GM18499 (cell line): ENCODE measurements around the gene CD55.
A peak's percentile ranks its signal among the peaks of the same experiment; 100 is the strongest.

Experiments used
- ATAC-seq: cut with Tn5 transposase; IDR thresholded peaks from one replicate; pipeline ENCODE4 v1.9.1; 2021; ENCODE audit warnings: moderate number of reproducible peaks; ENCODE audit not compliant: insufficient read depth, unreplicated experiment

The CD55 gene

DNA sequence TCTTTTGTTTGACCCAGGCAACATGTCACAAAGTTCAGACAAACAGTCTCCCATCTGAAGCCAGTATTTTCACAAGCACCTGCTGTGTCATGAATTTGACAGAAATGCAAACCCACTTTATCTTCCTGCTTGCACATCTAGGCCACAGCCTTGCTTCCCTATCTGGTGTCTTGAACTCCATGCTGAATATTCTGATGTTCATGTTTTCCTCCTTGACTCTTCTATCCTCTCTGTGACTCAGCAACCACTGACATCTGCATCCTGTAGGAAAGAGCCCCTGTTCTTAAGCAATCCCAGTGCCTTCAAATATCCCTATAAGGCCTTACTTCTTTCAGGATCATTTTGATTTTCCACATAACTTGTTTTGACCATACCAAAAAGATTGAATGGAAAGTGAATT, 6.5 kb downstream of the CD55 start:
- no peak for ATAC-seq

DNA sequence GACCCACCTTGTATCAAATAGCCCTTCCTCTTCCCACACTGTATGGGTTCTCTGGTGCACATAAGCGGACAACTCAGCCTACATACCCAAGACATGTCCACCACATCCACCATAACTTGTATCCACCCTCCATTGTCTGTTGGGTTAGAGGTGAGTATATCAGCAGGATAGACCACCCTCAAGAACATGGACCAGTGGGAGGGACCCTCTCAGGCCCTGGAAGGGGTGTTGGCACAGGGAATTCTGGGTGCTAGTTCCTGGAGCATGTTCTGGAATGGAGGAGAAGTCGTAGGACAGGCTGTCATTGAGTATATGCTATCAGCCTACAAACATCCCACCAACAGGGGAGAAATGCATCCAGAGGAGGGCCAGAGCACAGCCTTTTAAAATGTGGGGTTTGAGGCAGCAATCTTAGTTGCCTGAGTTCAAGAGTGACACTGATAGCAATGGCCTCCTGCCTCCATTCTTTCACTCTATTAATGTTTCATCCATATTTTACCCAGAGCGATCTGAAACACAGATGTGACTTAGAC, 7.5 kb downstream of the CD55 start:
- ATAC-seq = no peak

DNA sequence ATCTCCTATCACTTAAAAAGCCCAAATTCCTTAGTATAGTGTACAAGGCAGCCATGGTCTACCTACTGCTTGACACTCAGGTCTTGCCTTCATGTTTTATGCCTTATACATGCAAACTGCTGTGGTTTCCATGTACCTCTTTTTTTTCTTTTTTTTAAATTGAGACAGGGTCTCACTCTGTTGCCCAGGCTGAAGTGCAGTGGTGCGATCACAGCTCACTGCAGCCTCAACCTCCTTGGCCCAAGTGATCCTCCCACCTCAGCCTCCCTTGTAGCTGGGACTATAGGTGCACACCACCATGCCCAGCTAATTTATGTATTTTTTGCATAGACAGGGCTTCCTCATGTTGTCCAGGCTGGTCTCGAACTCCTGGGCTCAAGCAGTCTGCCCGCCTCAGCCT, 8.0 kb downstream of the CD55 start:
- ATAC-seq = no peak

DNA sequence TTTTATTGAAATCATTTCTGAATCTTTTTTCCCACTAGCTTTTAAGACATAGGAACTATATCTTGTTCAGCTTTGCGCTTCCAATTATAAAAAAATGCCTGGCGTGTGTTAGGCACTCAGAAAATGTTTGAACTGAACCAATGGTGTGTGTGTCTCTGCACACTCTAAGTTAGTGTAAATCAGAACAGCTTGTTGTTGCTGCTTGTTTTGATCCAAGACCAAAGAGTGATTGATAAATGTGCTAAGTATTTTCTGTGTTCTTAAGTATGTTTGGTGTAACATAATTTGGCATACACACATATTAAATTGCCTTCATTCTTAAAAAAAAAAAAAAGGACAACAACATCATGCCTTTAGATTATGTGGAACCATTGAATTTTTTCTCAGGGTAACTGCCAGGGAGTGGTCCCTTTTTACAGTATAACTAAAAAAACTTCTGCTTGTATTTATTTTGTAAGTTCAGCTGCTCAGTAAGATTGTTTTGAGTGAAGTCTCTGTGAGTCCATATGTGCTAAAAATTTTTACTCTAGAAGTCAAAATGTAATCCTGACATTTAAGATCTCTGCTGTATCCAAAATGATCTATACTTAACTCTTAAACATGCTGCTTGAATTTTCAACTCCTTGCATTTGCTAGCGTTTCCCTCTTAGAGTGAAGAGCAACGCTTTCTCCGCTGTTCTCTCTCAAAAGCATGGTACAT, 8.7 kb downstream of the CD55 start:
- ATAC-seq = no peak

DNA sequence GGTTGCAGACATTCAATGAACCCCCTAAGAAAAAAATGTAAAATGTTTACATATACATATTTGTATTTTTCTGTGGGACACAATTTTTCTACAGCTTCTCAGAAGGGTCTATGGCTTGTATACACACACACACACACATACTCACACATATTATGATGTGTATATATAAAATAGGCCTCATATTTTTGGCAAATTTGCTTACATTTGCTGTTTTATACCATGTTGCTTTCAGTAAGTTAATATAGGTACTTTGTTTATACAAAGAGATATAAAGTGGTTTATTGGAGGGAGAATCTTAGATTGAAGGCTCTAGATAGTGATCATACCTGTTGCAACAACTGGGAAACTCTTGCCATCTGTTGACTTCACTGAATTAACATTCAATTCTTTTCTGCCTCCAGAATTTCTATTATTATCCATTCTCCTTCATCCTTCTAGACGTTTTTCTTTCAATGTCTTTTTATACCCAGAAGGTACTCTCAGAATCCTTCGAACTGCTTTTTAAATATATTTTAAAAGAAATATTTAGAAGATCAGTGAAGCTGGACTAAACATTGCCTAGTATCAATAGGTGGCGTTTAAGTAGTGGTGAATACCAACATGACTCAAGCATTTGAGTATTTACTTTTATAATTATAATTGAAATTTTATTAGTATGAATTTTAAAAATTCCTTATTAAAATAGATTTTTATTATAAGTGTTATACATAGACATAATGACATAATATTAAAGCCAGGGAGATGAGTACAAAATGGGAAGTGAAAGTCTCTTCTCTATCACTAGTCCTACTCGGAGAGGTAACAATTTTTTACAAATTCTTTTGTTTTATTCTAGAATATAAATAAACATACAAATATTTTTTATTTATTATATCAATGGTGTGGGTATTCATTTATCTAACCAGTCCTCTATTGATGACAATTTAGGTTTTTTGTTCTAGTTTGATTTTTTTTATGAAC, 10.2 kb downstream of the CD55 start:
- no peak for ATAC-seq

DNA sequence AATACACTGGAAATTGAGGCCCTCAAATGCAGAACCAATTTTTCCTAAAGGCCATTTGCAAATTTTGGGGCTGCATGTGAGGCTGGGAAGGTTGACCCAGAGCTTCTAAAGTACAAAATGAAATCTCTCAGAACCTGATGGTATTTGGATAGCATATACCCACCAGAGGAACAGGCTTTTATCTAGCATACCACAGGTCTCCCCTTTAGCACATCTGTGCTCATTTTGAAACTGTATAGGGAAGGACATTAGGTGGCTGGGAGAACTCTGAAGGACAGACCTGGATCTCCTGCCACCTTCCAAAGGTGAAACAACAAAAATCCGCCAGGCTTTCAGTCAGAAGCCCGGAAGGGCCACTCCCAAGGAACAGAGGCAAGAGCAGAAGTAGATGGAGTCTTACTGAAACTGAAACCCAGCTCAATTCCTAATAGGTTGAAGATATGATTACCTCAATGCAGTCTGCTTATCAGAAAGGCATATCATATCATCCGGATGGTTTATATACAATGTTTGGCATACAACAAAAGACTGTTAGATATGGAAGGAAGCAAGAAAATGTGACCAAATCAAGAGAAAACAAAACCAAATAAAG, 11.6 kb downstream of the CD55 start:
- no peak for ATAC-seq

DNA sequence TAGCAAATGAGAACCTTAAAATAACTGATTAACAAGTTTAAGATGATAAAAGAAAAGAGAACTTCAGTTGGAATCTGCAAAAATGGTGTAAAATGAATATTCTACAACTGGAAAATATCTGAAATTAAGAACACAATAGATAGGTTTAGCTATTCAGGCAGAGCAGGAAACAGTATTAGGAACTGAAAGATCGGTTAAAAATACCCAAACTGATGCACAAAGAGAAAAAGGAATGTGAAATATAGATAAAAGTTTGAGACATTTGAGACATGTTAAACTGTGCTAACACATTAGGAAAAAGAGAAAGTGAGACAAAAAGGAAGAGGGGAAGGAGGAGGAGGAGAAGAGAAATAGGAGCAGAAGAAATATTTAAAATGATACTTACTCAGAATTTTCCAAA, 12.1 kb downstream of the CD55 start:
- no peak for ATAC-seq

DNA sequence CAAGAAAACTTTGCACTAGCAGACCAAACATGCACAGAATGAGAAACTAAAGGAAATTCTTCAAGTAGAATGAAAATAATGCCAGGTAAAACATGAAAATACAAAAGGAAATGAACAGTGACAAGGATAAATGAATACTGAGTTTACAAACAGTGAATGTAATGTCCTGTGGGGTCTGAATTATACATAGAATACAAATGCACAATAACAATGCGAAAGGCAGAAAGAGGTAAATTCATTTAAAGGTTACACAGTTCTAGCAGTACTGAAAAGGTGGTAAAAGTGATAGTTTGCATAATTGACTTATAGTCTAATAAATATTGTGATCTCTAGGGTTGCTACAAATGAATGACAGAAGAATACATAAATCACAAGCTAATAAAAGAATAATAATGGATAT, 12.9 kb downstream of the CD55 start:
- ATAC-seq = no peak

DNA sequence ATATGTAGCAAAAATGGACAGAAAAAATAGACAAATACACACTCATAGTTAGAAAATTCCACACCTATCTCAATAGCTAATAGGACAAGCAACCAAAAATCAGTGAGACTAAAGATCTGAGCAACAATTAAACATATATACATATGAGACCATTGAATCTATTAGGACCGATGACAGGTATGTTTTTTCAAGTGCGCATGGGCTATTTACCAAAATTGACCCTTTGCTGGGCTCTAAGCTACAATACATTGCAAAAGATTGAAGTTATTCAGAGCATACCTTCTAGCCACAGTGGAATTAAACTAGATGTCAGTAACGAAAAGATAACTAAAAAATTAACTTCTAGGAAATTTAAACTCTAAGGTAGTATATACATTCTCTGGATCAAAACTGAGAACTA, 13.7 kb downstream of the CD55 start:
- no peak for ATAC-seq

DNA sequence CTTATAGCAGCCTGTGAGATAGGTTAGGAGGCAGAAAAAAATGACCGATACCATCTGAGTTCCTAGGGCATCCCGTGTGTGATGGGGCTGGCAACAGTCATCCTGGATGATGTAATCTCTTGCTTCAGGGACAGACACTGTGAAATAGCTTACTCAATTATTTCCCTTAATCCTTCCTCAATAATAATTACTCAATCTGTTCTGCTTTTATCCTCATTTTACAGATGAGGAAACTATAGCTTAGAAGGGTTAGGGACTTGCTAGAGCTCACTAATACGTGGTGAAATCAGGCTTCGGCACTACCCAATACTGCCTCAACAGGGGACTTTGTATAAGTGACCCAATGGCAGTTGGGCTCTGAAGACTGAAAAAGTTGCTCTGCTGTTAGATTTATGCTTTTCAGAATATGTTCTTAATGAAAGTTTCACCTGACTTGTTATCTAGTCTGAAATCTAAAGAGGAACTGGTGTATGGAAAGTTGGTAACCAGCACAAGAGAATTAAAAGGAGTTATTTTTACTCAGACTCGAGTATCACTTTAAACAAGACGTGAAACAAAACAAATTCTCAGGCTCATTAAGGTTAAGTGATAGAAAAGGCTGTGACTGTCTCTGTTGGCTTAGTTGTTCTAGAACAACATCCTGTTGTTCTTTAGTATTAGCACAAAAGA, 14.4 kb downstream of the CD55 start:
- peak; percentile 41 for ATAC-seq

DNA sequence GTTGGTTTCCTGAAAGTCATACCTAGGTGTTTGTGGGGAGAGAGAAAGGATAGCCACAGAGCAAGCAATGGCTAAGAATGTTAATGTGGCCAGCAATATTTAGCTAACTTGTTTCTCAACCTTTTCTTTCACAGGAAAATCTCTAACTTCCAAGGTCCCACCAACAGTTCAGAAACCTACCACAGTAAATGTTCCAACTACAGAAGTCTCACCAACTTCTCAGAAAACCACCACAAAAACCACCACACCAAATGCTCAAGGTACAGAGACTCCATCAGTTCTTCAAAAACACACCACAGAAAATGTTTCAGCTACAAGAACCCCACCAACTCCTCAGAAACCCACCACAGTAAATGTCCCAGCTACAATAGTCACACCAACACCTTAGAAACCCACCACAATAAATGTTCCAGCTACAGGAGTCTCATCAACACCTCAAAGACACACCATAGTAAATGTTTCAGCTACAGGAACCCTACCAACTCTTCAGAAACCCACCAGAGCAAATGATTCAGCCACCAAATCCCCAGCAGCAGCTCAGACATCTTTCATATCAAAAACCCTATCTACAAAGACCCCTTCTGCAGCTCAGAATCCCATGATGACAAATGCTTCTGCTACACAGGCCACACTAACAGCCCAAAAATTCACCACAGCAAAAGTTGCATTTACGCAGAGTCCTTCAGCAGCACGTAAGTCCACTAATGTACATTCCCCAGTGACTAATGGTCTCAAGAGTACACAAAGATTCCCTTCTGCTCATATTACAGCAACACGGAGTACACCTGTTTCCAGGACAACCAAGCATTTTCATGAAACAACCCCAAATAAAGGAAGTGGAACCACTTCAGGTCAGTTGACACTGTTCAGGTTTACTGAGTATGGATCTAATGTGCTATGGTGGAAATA, 15.3 kb downstream of the CD55 start:
- ATAC-seq = peak; percentile 61

DNA sequence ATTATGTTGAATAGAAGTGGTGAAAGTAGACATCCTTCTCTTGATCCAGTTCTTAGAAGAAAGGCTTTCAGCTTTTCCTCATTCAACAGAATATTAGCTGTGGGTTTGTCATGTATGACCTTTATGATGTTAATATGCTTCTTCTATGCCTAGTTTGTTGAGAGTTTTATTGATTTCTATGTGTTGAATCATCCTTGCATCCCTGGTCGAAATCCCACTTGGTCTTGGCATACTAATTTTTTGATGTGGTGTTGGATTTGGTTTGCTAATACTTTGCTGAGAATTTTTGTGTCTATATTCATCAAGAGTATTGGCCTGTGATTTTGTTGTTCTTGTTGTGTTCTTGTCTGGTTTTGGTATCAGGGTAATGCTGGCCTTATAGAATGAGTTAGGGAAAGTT, 20.9 kb downstream of the CD55 start:
- ATAC-seq = no peak

DNA sequence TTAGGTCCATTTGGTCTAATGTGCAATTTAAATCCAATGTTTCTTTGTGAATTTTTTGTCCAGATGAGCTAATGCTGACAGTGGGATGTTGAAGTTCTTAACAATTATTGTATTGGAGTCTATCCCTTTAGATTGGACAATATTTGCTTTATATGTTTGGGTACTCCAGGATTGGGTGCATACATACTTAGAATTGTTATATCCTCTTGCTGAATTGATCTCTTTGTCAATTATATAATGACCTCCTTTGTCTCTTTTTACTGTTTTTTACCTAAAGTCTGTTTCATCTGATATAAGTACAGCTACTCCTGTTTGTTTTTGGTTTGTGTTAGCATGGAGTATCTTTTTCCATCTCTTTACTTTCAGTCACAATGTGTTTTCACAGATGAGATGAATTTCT, 22.2 kb downstream of the CD55 start:
- ATAC-seq = no peak

DNA sequence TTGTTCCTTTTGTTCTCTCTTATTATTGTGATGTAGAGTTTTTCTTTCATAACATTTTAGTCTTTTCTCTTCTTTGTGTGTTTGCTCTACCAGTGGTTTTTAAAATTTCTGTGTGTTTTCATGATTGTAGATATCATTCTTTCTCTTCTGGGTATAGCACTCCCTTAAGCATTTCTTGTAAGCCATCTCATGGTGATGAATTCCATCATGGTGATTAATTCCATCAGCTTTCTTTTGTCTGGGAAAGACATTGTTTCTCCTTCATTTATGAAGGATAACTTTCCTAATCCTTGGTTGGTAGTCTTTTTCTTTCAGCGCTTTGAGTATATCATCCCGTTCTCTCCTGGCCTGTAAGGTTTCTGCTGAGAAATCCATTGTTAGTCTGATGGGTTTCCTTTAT, 22.7 kb downstream of the CD55 start:
- no peak for ATAC-seq

DNA sequence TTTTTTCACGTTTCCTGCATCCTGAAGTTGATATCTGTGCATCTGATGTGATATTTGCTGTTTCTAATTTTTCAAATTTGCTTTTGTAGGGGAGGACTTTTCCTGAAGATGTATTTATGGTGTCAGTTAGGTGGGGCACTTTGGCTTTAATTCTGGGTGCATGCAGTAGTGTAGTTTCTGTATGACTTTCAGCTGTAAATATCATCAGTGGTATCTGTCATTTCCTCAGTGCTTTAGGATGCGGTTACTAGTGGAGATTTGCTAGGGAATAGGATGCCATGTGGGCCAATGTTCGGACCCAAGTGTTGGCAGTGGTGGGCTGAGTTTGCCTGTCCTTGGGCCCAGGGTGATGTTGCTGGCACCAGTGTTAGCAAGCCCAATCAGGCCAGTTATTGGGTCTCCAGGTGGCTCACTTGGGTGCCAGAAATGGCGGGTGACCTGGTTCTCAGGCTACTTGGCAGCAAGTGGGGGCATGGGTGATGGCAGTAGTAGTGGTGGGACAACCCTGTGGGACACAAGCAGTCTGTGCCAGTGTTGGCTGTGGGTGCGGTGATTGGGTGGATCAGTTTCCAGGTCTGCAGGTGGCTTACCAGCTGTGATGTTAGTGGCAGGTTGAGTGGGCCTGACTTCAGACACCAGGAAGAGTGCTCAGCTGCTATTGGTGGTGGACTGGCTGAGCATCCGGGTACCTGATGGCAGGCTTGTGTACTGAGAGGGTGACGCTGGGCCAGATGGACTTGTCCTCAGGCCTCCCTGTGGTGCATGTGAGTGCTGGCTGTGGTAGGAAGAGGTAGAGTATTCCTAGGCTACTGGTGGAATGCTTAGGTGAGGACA, 24.4 kb downstream of the CD55 start:
- ATAC-seq = no peak

DNA sequence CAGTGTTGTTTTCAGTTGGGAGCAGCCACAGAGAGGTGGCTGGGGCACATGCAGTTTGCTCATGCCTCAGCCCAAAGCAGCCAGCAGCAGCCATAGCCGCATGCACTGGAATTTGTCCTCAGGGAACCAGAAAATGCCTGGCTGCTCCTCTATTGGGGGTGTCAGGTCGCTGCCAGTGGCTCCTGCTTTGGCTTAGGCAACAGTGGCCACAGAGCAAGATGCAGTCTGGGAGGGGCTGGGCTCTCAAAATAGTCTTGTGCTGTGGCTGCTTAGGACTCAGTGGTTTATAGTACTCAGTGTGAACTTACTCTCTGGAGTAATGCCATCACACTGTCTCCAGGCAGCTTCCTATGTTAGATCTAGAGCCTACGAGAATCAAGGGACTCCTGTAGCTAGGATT, 25.0 kb downstream of the CD55 start:
- ATAC-seq = no peak

DNA sequence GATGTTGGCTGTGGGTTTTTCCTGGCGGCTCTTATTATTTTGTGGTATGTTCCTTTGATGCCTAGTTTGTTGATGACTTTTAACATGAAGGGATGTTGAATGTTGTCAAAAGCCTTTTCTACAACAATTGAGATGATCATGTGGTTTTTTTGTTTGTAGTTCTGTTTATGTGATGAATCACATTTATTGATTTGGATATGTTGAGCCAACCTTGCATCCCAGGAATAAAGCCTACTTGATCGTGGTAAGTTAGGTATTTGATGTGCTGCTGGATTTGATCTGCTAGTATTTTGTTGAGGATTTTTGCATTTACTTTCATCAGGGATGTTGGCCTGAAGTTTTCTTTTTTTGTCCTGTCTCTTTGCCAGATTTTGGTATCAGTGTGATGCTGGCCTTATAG, 28.5 kb downstream of the CD55 start:
- no peak for ATAC-seq

DNA sequence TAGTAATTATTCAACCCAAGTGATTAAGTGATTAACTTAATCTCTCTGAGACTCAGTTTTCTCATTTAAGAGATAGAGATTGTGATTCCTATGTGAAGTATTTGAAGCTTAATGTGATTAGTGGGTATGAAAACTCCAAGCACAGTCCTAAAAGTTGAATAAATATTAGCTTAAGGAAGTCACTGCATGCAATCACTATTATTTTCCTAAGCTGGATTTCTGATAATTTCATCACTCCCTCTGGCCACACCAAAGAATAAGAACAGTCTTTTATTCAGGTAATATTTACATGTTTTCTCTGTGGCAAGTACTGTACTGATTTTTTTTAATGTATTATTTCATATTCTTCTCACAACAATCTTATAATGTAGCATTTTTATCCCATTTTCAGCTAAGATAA, 31.1 kb downstream of the CD55 start:
- no peak for ATAC-seq

DNA sequence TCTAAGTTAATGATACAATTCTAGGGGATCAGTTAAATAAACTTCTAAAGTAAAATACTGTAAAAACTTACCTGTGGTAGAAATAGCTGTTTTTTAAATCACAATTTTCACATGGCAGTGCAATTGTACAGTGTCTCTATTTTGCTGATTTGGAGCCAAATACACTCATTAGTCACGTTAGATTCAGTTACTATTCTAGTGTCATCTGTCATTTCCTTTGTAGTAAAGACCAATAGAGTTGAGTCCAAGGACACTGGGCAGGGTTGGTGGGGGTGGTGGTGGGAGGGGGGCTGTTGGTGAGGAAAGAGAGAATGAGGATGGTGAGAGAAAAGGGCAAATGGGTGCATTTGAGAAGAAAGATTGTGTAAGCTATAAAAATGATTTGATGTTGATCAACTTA, 33.6 kb downstream of the CD55 start:
- no peak for ATAC-seq
